Measurements from ENCODE around the gene BIN2. TPM values are rescaled to one million over a fixed set of nuclear protein-coding genes. Genes with fewer than 3 reads are reported as not detected.
A peak's percentile ranks its signal among the peaks of the same experiment; 100 is the strongest.

BIN2 gene
- total RNA-seq, result 5.6 TPM

DNA sequence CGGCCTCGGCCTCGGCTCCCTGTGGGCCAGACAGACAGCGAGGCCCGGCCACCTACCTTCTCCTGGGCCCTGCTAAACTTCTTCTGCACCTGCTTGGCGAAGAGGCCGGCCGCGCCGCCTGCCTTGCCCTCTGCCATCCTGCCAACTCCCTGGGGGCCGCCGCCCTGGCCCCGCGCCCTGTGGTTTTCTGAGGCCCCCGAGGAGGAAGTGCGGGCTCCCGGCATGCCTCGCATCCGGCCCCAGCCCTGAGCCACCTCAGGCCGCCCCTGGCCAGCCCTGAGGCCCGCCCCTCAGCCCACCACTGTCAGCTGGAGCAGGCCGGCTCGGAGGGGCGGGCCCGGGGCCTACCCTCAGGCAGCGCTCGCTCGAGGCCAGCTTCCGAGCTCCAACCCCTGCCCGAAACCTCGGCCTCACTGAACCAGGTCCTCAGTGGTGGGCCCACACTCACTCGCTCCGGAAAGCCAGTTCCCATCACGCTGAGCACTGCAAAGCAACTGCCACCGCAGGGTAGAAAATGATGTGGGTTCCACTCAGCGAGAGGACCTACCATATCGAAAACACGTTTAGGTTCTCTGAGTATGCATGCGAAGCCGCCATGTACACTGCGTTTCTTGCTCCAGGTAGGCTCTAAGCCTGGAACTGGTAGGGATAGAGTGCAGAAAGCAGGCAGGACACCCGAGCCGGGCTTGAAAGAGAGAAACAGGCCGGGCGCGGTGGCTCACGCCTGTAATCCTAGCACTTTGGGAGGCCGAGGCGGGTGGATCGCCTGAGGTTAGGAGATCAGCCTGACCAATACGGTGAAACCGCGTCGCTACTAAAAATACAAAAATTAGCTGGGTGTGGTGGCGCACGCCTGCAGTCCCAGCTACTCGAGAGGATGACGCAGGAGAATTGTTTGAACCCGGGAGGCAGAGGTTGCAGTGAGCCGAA lies at the start of gene BIN2:
Gene BIN2 (minus strand): TSS at position 209 of the 930 bp plus-strand sequence. CDS start 72 bp downstream, at position 137.
- no peak for DNase-seq

DNA sequence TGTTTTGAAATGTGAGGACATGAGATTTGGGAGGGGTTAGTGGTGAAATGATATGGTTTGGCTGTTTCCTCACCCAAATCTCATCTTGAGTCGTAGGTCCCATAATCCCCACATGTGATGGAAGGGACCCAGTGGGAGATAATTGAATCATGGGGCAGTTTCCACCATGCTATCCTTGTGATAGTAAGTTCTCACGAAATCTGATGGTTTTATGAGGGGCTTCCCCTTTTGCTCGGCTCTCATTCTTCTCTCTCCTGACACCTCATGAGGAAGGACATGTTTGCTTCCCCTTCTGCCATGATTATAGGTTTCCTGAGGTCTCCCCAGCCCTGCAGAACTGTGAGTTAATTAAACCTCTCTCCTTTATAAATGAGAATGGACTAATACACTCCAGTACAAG lies 49.2 kb upstream of the BIN2 start:
- DNase-seq, result no peak

DNA sequence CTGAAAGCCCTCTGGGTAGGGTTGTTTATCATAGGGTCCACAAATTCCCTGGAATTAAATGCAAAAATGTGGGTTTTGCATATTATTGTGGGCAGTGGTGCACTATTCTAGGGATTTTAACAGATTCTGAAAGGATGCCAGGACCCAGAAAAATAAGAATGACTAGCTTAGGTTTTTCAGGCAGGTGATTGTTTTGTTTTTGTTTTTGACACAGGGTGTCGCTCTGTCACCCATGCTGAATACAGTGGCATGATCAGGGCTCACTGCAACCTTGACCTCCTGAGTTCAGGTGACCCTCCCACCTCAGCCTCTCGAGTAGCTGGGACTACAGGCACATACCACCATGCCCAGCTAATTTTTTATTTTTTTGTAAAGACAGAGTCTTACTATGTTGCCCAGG lies 48.0 kb upstream of the BIN2 start:
- no peak for DNase-seq

GRCh38 chr12:51371295-51371953 lies 47.5 kb upstream of the BIN2 start:
- DNase-seq, result no peak

DNA sequence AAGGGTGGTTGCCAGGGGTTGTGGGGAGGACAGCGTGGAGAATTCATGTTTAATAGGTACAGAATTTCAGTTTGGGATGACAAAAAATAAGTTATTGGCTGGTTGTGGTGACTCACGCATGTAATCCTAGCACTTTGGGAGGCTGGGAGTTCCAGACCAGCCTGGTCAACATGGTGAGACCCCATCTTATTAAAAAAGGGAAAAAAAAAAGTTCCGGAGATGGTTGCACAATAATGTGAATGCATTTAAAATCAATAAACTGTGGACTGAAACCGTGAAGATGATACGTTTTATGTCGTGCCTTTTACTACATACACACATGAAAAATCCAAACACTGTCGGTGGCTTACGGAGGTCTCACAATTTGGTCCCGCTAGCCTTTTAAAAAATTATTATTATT lies 46.7 kb upstream of the BIN2 start:
- DNase-seq, result no peak

GRCh38 chr12:51369581-51369980 lies 45.6 kb upstream of the BIN2 start:
- DNase-seq, result no peak

- no peak for DNase-seq
Observed at GRCh38 chr12:51368640-51369517, 44.9 kb upstream of the BIN2 start.

DNA sequence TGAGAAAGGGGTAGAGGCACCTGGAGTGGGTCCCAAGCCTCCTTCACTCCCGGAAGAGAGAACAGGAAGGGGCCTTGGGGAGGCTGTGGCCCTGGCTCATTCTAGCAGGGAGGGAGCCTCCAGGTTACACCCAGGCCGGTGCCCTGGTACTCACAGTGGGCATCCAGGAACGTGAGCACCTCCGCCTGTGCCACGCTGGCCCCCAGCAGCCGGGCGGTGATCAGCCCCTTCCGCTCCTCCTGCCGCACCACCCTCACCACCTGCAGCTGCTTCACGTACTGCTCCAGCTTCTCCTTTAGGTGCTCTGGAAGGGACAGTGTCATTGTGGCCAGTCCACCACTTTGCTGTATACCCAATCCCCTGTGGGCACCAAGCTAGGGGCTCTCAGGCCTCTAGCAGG lies 41.3 kb upstream of the BIN2 start:
- DNase-seq, result no peak

GRCh38 chr12:51364001-51364400 lies 40.0 kb upstream of the BIN2 start:
- no peak for DNase-seq

DNA sequence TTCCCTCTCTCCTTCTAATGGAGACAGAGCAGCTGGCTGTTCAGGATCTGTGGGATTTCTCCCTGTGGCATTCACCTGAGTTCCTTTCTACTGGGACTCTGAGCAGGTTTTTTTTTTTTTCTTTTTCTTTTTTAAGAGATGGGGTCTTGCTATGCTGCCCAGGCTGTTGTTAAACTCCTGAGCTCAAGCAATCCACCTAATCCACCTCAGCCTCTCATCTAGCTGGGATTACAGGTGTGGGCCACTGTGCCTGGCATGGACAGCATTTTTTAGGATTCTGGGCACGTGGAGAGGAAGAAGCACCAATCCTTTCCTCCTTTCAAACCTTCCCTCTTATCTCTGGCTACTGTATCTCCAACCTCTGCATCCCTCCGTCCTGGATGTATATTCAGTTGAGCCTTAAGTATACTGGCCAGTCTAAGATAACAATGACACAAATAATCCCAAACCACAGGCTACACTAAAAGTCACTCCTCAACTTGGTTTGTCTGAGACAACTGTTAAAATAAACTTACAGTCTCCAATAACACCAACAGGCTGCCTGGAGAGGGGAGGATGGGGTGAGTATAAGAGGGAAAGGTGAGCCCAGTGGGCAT lies 38.9 kb upstream of the BIN2 start:
- DNase-seq, result no peak

GRCh38 chr12:51362307-51362706 lies 38.3 kb upstream of the BIN2 start:
- no peak for DNase-seq

GRCh38 chr12:51361161-51362016 lies 37.4 kb upstream of the BIN2 start:
- no peak for DNase-seq

- no peak for DNase-seq
Observed at GRCh38 chr12:51360315-51360714, 36.3 kb upstream of the BIN2 start.

GRCh38 chr12:51359851-51360250 lies 35.9 kb upstream of the BIN2 start:
- peak; percentile 45 for DNase-seq

GRCh38 chr12:51358496-51358895 lies 34.5 kb upstream of the BIN2 start:
- no peak for DNase-seq

DNA sequence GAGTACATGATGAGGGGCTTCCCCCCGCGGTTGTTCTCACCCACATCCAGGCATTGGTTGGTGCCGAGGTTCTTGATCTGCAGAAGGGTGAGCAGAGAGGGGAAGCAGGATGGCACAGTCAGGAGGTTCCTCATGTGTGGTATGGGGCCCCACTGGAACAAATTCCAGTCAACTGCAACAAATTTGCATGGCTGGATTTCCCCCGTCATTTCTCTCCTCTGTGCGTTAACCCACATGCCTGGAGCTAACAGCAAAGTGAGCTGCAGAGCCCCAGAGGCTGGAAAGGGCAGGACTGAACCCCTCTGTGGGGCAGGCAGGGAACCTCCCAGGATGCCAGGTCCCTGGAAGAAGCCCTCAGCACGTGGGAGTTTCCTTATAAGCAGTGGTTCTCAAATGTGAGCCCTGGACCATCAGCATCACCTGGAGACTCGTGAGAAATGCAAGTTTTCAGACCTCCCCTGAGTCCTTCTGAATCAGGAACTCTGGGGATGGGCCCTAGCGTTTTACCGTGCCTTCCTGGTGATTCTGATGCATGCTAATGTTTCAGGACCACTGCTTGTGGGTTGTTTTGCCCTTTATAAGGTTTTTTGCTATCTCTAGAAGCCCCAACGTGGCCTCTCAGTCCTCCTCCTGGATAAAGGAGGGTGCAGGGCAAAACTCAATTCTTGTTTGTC lies 33.5 kb upstream of the BIN2 start:
- no peak for DNase-seq

- peak; percentile 58 for DNase-seq
Observed at GRCh38 chr12:51351913-51352532, 28.0 kb upstream of the BIN2 start.

- no peak for DNase-seq
Observed at GRCh38 chr12:51349026-51349425, 25.1 kb upstream of the BIN2 start.

DNA sequence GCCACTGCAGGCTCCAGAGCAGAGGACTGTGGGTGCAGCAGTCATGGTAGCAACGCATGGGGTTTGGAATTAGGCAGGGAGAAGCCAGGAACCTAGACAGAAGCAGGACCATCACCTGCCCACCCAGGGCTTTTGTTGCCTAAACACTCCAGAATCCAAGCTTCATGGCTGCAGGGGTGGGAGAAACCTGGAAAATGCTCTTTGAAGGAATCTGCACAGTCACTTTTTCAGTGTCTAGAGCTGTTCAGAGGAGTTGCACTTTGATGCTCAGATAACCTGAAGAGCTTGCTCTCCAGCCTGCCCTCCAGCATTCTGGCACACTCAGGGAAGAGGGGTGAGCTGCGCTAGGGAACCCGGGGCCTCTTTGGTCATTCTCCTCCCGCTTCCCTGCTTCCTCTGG lies 24.1 kb upstream of the BIN2 start:
- no peak for DNase-seq

DNA sequence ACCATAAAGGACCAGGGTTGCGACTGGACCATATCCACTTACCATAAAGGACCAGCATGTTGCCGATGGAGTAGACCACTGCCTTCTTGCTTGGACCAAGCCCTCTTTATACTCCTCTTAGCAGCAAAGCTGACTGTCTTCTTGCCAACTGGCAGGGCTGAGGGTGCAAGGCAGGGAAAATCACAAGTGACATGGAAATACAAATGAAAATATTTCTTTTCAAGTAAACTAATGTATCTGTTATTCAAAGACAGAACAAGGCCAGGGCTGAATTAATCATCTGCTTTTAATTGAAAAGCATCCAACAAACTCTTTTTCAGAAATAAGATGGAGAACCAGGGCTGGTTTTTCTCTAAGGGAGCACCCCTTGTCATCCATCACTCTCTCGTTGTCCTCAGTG lies 22.6 kb upstream of the BIN2 start, which contains the start of gene CELA1:
Gene CELA1 (minus strand): TSS at position 99 of the 400 bp plus-strand sequence. CDS start 41 bp downstream, at position 58.
- no peak for DNase-seq
